Effector CD4-positive, alpha-beta T cell (primary cell): ENCODE measurements around the gene SLCO1C1. TPM values are rescaled to one million over a fixed set of nuclear protein-coding genes. Genes with fewer than 3 reads are reported as not detected.
"Not testable (repeated sequence)": the region's sequence is repeated elsewhere in the genome, so short reads cannot be mapped to it uniquely, and the experiment has no call there.

Experiments
- DNase-seq: peaks from one replicate; pipeline ENCODE4 v3.0.0-alpha.2; 2020
- total RNA-seq: gene quantifications from one replicate; lab custom pipeline; 2026; lab: John Stamatoyannopoulos, UW

SLCO1C1 gene, protein sequence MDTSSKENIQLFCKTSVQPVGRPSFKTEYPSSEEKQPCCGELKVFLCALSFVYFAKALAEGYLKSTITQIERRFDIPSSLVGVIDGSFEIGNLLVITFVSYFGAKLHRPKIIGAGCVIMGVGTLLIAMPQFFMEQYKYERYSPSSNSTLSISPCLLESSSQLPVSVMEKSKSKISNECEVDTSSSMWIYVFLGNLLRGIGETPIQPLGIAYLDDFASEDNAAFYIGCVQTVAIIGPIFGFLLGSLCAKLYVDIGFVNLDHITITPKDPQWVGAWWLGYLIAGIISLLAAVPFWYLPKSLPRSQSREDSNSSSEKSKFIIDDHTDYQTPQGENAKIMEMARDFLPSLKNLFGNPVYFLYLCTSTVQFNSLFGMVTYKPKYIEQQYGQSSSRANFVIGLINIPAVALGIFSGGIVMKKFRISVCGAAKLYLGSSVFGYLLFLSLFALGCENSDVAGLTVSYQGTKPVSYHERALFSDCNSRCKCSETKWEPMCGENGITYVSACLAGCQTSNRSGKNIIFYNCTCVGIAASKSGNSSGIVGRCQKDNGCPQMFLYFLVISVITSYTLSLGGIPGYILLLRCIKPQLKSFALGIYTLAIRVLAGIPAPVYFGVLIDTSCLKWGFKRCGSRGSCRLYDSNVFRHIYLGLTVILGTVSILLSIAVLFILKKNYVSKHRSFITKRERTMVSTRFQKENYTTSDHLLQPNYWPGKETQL
- not detected for total RNA-seq

DNA sequence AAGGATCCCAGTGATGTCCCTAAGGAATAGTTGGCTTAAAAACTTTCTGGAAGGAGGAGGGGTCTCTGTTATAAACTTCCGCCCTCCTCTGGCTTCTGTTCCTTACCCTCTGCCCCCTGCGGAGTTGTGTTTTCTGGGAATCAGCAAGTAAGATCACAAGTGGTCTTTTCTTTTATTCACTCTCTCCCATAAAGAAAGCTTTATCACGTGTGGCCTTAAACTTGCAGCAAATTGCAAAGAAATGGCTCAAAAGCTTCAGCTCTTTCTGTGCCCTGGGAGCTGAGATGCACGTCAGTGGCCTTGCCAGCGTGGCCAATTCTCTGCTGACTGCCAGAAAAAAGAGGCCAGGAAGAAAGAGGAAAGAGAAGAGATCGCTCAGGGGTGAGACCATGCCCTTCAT lies at the start of gene SLCO1C1:
Gene SLCO1C1 (plus strand): TSS at position 101 of the 400 bp plus-strand sequence. CDS start 4,245 bp downstream, outside the sequence.
- DNase-seq, result no peak

DNA sequence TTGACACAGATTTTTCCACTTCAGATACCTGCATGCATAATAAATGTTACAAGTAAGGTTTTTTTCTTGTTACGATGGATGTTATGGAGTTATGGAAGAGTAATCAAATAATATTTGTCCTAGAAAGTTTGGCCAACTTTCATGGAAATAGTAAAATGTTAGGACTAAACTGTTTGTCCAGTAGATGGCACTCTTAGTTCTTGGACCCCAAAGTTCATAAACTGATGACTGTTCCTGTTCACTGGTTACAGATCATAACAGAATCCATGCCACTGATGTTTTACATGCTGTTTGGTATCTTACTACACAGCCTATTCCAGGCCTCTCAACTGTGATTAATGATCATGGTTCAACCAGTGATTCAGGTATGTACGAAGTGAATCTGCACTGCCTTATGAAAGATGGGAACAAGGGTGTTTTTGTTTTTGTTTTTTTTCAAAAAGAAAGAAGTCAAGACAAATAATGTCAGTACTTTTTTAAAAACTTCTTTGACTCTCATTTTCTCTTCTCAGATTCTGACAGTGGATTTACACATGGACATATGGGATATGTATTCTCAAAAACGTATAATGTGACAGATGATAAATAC lies 48.8 kb upstream of the SLCO1C1 start:
- DNase-seq, result no peak

DNA sequence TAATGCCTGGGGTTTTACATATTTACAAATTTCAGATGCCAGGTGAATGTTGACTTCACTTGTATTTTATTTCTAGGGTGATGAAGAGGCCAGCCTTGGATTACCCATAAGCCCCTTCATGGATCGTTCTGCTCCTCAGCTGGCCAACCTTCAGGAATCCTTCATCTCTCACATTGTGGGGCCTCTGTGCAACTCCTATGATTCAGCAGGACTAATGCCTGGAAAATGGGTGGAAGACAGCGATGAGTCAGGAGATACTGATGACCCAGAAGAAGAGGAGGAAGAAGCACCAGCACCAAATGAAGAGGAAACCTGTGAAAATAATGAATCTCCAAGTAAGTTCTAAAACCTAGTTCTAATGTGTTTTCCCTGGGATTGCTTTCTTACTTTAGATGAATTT lies 41.3 kb upstream of the SLCO1C1 start:
- DNase-seq, result no peak

DNA sequence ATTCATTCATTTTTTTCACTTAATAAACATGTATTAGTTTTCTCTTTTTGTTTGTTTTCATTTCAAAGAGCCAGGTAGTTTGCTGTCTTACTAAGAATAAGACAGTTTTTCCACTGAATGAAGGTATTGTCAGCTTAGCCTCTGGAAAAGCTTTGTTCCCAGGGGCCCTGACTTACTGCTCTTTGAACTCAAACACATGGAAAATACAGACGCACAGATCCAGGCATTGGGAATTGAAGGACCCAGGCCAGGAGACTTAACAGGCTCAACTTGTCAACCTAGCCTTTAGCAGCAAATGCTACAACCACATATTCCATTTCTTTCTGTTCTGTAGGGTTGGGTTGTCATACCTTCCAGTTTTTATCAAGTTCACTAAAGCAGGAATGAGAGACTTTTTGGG lies 38.5 kb upstream of the SLCO1C1 start:
- no peak for DNase-seq

DNA sequence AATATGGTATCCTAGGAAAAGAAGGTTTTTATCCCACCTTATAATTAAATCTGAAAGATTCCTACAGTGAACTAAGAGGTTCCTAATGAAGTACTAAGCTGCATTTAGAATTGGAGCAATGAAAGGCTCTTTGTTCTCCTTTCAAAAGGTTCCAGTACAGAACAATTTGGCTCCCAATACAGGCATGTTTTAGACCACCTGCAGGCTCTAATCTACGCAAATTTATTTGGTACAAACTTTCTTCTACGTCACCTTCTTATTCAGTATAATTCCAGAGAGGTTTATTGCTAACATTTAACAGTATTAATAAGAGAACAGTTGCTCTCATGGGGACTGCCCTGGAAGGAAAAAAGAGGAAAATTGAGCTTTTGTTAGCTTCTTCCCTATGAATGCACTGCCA lies 37.6 kb upstream of the SLCO1C1 start:
- DNase-seq, result no peak

DNA sequence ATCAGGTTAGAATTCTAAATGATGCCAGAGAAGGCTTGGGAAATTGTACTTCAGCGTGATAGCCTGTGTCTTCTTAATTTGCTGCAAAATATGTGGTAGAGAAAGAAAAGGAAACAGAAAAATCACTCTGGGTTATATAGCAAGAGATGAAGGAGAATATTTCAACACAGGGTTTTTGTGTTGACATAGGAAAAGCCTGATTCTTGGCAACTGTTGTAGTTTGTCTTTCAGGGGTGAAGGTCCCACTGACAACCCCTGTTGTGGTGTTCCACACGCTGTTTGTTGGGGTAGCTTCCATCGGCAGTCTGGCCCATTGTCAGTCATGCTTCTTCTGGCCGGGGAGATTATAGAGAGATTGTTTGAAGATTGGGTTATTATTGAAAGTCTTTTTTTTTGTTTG lies 13.8 kb upstream of the SLCO1C1 start:
- no peak for DNase-seq

DNA sequence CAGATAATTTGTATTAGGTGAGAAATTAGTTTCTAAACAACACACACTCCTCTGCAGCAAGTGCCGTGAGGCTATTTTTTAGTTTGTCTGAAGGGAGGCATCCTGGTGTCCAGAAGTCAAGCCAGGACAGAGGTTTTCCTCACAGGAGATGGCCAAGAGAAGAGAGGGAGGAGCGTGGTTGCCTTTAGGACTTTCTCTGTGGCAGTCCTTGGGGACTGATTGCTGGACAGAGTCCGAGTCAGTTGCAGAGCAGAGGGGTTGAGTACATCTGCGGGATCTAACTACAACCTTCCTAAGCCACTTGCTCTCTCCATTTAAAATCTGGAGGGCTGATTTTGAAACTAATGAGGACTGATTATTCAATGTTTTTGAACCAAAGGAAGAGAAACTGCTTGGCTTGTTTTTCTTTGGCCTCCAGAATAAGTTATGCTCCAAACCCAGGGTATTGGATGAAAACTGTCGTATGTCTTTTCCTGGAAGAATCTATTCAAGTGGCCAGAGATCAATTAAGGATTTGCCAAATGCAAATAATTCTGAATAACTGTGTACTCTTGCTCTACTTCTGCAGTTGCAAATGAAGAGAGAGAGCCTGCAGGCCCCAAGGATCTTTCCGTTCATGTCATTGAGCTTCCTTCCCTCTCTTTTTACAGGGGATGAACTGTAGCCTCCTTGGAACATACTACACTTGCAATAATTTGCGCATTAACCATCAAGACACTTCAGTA lies 1.2 kb downstream of the SLCO1C1 start:
- DNase-seq, result no peak

DNA sequence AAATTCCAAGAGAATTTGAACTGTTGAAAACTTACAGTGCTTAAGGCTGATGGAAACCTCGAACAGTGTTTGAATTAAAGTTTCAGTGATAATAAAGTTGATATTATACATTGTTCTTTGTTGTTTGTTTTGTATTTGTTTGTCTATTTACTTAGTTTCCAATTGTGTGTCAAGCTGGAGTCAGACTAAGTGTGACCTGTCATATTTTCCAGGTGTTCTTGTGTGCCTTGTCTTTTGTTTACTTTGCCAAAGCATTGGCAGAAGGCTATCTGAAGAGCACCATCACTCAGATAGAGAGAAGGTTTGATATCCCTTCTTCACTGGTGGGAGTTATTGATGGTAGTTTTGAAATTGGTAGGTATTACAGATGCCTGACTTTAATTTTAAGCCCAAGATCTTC lies 6.0 kb downstream of the SLCO1C1 start:
- DNase-seq, result no peak

DNA sequence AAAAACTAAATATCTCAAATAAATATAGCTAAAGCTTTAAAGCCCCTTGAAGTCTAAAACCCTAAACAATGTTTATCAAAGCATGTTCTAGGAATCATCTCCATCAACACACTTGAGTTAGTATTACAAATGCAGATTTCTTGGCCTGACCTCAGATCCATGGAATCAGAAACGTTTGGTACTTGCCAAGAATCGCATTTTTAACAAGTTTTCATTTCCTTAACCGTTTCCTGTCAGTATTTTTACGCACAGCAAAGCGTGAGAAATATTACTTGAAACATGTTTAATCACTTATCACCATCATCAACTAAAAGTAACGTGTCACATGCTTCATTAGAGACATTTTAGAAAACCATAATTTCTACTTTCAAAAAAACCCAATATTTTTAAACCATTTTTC lies 9.7 kb downstream of the SLCO1C1 start:
- no peak for DNase-seq

DNA sequence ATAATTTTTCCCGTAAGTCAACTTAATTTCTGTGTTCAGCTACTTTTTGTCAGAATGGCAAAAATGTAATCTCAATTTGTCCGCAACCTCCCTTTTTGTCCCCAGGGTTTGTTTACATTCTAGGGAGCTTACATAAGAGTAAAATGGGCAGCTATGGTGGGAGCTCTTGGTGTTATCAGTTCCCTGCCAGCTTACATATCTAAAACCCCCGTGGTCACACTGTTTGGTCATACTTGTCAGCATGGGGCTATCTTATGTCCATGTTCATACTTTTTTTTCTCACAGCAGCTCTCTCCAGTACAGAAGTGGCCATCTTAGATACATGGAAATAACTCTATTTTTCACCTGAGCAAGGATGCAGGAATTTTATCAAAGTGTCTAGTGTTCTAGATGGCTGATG lies 16.7 kb downstream of the SLCO1C1 start:
- DNase-seq, result no peak

DNA sequence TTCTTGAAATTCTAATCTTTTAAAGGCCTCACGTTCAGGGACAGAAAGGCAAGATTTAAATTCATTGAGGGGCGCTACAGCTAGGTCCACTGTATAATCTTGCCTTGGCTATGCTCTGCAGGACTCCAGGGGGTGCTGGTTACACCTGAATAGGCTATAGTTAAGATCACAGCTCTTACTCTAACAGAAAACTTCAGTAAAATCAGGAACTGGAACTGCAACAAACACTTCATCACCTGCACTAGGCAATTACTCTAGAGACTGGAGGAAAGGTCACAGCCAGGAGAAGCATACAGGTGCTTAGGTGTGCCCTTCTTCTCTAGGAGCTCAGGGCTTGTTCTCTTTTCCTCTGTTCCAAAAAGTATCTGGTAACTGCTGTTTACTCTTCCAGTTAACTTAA lies 20.9 kb downstream of the SLCO1C1 start:
- DNase-seq, result no peak

DNA sequence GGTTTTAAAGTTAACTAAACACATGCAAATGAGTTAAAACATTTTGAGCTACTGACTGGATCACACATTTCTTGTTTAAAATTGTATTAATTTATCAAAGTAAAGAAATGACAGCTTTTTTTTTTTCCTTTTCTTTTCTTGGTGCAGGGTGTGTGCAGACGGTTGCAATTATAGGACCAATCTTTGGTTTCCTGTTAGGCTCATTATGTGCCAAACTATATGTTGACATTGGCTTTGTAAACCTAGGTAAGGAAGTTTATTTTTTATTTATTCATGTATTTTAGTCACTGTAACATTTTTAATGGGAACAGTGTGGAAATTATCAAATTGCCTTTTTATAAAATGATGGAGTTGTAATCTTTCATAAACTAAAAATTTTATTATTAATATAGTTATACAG lies 21.9 kb downstream of the SLCO1C1 start:
- no peak for DNase-seq

DNA sequence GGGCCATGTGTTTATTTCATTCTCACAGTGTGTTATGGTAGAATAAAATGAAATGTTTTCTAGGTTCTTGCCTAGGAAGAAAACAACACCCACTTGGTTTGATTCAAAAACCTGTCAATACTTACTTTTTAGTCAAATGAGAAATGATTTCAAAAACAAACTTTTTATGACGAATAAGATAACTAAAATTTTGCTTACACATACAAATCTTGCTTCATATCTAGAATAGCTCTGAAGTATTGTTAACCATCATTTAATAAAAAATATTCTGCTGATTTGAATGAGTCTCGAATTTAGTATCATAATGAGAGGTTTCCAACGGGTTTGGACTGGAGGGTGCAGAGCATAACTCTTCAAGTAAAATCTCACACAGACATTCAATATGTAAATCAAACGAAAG lies 23.2 kb downstream of the SLCO1C1 start:
- DNase-seq, result no peak

DNA sequence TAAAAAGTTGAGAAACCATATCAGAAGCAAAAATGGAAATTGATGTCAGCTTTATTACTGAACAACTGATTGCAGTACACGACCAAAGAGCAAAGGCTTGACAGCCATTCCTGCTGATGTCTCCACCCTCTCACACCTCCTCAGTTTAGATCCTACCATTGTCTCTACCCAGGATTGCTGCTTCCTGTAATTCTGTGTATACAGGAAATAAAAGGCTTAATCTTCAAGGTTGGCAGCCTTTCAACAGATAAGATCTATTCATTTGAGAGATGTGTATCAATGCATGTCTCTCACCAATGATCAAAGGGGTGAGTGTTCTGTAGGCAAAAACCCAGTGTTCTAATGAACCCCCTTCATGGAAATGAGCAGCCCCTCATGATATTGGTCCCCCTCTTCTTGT lies 27.0 kb downstream of the SLCO1C1 start:
- DNase-seq, result no peak

DNA sequence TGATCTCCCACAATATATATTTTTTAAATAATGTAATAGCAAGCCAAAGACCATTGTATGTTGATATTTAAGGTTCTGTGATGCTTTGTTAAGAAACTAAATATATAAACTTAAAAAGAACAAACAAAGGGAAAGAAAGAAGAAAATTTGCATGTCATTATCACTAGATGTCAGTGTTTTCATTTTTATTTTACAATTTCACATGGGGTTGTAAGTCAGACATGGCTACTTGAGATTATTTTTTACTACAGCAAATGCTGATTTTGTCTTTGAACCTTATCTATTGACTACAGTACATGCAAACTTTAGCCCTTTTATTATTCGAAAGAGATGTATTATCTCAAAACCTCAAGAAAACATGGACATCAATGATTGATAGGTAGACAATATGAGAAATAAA lies 36.1 kb downstream of the SLCO1C1 start:
- DNase-seq, result no peak

DNA sequence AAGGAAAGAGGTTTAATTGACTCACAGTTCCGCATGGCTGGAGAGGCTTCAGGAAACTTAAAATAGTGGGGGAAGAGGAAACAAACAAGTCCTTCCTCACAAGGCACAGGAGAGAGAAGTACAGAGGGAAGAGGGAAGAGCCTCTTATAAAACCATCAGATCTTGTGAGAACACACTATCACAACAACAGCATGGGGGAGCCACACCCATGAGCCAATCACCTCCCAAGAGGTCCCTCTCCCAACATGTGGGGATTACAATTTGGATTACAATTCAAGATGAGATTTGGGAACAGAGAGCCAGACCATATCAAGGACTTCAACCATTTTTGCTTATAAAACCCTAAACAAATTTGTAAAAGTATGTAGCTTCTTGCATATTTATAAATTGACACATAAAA lies 45.8 kb downstream of the SLCO1C1 start:
- no peak for DNase-seq

DNA sequence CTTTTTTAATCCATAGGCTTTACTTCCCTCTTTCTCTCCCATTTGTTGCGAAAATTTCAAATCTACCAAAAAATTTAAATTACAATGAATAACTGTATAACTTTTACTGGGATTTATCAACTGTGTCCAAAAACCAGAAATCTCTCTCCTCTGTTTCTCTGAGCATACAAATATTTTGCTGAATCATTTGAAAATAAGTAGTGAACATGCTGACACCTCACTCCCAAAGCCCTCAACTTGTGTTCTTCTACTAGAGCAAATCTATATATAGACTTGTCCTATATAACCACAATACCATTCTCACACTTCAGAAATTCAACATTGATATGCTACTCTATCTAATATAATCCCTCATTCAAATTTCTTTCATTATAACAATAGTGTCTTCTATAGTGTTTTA lies 53.1 kb downstream of the SLCO1C1 start:
- DNase-seq, result no peak

DNA sequence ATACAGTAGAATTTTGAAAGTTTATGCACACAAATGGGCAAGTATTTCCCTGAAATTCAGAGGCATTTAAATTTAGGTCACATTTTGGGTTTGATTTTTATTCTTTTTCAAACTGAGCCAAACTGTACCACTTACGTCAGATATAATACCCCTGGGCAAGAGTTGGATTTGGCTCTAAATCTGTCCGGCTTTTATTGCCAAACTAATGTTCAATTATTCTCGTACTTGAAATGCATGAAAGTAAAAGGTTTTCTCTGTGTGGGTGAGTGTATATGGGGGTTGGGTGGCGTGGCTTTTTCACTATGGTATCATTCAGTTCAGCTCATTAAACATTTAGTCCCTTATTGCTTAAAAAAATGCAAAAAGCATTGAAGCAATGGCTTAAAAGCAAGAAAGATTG lies 55.9 kb downstream of the SLCO1C1 start:
- no peak for DNase-seq

DNA sequence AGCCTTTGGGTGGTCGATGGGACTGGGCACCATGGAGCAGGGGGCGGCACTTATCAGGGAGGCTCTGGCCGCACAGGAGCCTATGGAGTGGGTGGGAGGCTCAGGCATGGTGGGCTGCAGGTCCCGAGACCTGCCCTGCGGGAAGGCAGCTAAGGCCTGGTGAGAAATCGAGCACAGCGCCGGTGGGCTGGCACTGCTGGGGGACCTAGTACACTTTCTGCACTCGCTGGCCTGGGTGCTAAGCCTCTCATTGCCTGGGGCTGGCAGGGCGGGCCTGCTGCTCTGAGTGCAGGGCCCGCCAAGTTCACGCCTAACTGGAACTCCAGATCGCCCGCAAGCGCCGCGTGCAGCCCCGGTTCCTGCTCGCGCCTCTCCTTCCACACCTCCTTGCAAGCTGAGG lies 82.3 kb downstream of the SLCO1C1 start:
- no peak for DNase-seq

DNA sequence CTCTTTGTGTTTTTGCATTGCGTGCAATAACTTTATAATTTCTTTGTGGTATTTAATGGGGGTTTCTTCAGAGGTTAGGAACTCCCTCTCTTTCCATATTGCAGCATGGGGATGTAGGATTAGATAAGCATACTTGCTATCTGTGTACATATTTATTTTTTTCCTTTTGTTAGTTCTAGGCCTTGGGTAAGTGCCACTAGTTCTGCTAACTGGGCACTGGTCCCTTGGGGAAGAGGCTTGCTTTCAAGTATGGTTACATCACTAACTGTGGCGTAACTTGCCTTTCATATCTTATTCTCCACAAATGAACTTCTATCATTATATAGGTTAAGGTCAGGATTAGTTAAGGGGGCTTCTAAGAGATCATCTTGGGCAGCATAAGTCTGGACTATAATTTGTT lies 83.8 kb downstream of the SLCO1C1 start:
- DNase-seq, result no peak

DNA sequence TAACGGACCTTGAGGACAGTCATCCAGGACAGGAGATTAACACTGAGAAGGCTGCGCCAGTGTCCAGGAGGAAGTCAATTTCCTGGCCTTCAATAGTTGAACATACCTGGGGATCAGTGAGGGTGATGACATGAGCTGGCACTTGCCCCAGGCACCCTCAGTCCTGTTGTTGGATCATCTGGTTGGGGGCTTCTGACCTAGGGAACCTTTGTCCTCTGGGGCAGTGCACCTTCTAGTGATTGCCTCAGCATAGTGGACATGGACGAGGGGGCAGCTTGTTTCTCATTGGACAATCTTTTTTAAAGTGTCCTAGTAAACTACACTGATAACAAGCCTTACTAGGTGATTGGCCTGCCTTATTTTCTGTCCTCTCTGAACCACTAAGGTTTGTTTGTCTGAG lies 84.8 kb downstream of the SLCO1C1 start:
- not testable (repeated sequence) for DNase-seq

DNA sequence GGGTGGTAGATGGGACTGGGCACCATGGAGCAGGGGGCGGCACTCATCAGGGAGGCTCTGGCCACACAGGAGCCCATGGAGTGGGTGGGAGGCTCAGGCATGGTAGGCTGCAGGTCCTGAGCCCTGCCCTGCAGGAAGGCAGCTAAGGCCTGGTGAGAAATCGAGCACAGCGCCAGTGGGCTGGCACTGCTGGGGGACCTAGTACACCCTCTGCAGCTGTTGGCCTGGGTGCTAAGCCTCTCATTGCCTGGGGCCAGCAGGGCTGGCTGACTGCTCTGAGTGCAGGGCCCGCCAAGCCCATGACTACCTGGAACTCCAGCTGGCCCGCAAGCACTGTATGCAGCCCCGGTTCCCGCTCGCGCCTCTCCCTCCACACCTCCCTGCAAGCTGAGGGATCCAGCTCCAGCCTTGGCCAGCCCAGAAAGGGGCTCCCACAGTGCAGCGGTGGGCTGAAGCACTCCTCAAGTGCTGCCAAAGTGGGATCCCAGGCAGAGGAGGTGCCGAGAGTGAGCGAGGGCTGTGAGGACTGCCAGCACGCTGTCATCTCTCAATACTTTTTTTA lies 88.7 kb downstream of the SLCO1C1 start:
- not testable (repeated sequence) for DNase-seq

DNA sequence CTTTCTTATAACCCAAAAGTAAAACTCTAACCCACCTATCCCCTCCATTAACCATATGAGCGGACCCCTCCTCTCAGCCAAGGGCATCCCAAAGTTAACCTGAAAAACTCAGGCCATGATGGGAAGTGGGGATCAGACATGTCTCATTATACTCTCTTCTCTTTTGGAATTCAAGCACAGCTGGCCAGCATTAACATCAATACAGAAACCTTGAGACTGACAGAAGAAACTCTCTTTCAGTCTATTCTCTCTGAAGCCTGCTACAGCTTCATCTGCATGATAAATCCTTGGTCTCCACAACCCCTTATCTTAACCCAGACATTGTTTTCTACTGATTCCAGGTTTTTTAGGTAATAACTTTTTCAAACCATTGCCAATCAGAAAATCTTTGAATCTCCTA lies 97.8 kb downstream of the SLCO1C1 start:
- DNase-seq, result no peak
